Transverse colon (tissue), 4 donors: ENCODE measurements around the gene PMF1. TPM values are rescaled to one million over a fixed set of nuclear protein-coding genes. Genes with fewer than 3 reads are reported as not detected.

Experiments
- DNase-seq: peaks from one replicate; pipeline ENCODE4 v3.0.0-alpha.2; 2019
- H3K27ac ChIP-seq, 4 donors: fragments of 200-600 bp; sonication (generic); 2 replicates each; pipeline ENCODE4 v1.5.1; 2016 to 2018; ENCODE audit warnings: inconsistent platforms in 4 of 4
- H3K27me3 ChIP-seq: fragments of 200-600 bp; sonication (generic); 2 replicates; pipeline ENCODE4 v1.5.1; 2017; ENCODE audit warnings: inconsistent platforms
- H3K36me3 ChIP-seq, 4 donors: fragments of 200-600 bp; sonication (generic); 2 replicates each; pipeline ENCODE4 v1.5.1; 2017 to 2019; ENCODE audit warnings: inconsistent platforms in 4 of 4
- H3K4me1 ChIP-seq, 4 donors: fragments of 200-600 bp; sonication (generic); 2 replicates each; pipeline ENCODE4 v1.5.1; 2017 to 2020; ENCODE audit warnings: inconsistent platforms in 4 of 4
- H3K4me3 ChIP-seq, 4 donors: fragments of 200-600 bp; sonication (generic); 1 replicate in 1 of 4; 2 replicates in 3 of 4; pipeline versions ENCODE4 v1.5.1 to v1.6.1; 2017 to 2019; ENCODE audit warnings: inconsistent platforms in 4 of 4
- H3K9me3 ChIP-seq, 2 donors: fragments of 200-600 bp; sonication (generic); 2 replicates each; pipeline ENCODE4 v1.5.1; 2017 to 2019; ENCODE audit warnings: inconsistent platforms in 2 of 2
- EP300 ChIP-seq: sonication (generic); formaldehyde crosslinking; IDR thresholded peaks from one replicate; pipeline ENCODE4 v1.6.1; 2017; ENCODE audit warnings: antibody characterized with exemption, low read depth
- POLR2A ChIP-seq: fragments of 450-650 bp; IDR thresholded peaks from one replicate; pipeline ENCODE4 v1.6.1; 2016; ENCODE audit warnings: antibody characterized with exemption, mild to moderate bottlenecking, moderate library complexity
- POLR2AphosphoS5 ChIP-seq, 3 donors: sonication (generic); formaldehyde crosslinking; IDR thresholded peaks; one replicate each; pipeline ENCODE4 v1.6.1; 2016; ENCODE audit warnings: antibody characterized with exemption in 3 of 3
- WGBS, 2 donors: methylation state at CpG; one replicate each; pipeline ENCODE4 v1.1.5; 2018; ENCODE audit warnings: low coverage in 1 of 2; 5-methylcytosine and 5-hydroxymethylcytosine counted together
- in situ Hi-C, 4 donors: fragments of 200-750 bp; cut with MboI; loops; one replicate each; pipeline versions ENCODE4 v1.15.0 to v1.15.1; 2017; ENCODE audit warnings: low sequenced_read_pairs in 3 of 4, low pct_ligation_motif_present in 1 of 4, low pct_unique_long_range_greater_than_20kb in 1 of 4
- intact Hi-C: fragments of 100-400 bp; cut with DNase I; formaldehyde crosslinking; loops from one replicate; pipeline ENCODE4 v1.15.1; 2023; ENCODE audit warnings: low total_unique reads
- total RNA-seq, 4 donors: library from RNA; depleted of rRNA; stranded (reverse); fragments of >200 nt; gene quantifications; one replicate each; pipeline ENCODE4 v1.1.0, GENCODE V29; 2016
- TF ChIP-seq, protein P1 (sequence below), 5 experiments: fragments of 200-600 bp in 3 of 5; fragments of 450-650 bp in 2 of 5; sonication (generic) in 3 of 5; IDR thresholded peaks; 1 replicate in 2 of 5; 2 replicates in 3 of 5; pipeline ENCODE4 v1.5.1; 2016 to 2017; ENCODE audit warnings: antibody characterized with exemption in 5 of 5, inconsistent platforms in 3 of 5, mild to moderate bottlenecking in 2 of 5, moderate library complexity in 1 of 5

Gene PMF1
- total RNA-seq, 4 donors from 2014 or later, result 29.9 to 67.3 (median 52.3) TPM

DNA sequence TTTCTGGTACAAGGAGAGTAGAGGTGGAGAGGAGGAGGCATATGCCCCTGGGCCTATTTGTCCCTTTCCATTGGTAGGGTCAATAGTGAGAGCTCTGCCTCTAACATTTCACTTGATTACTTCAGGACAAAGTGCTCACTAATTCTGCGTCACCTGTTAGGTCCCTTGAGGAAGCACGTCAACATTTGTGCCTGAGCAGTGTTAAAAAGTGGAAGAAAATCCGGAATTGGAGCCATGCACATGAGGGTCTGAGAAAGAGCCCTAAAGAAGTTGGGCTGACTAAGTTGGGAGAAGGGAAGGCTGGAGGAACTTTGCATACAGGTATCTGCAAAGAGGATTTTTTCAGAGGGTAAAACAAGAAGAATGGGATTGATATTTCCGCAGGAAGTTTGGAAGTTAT, 17.0 kb upstream of the PMF1 start:
- intact Hi-C loops, result no loop called here
- in situ Hi-C loops, result no loop called here
- Histone ChIP-seq H3K9me3 (no peaks in the 10 kb centered on the region), H3K27me3 (no peaks in the 10 kb centered on the region), H3K36me3 (peaks cover 0 to 3% (median 0%) of the 10 kb centered on the region in 4 donors), H3K4me1 (peaks cover 4 to 31% (median 12%) of the 10 kb centered on the region in 4 donors), H3K4me3 (no peak overlapping the region), H3K27ac (no peak overlapping the region)
- no peak for DNase-seq
- WGBS, 2 donors, result 70 to 73% methylated on average over 2 to 4 of the region's 4 CpGs
- TF ChIP-seq POLR2AphosphoS5 (IDR thresholded peaks at IDR 0.05), result no peak
- TF ChIP-seq EP300, result no peak
- TF ChIP-seq POLR2A, result no peak
- TF ChIP-seq, protein P1, sequence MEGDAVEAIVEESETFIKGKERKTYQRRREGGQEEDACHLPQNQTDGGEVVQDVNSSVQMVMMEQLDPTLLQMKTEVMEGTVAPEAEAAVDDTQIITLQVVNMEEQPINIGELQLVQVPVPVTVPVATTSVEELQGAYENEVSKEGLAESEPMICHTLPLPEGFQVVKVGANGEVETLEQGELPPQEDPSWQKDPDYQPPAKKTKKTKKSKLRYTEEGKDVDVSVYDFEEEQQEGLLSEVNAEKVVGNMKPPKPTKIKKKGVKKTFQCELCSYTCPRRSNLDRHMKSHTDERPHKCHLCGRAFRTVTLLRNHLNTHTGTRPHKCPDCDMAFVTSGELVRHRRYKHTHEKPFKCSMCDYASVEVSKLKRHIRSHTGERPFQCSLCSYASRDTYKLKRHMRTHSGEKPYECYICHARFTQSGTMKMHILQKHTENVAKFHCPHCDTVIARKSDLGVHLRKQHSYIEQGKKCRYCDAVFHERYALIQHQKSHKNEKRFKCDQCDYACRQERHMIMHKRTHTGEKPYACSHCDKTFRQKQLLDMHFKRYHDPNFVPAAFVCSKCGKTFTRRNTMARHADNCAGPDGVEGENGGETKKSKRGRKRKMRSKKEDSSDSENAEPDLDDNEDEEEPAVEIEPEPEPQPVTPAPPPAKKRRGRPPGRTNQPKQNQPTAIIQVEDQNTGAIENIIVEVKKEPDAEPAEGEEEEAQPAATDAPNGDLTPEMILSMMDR (IDR thresholded peaks at IDR 0.05), result no peak

DNA sequence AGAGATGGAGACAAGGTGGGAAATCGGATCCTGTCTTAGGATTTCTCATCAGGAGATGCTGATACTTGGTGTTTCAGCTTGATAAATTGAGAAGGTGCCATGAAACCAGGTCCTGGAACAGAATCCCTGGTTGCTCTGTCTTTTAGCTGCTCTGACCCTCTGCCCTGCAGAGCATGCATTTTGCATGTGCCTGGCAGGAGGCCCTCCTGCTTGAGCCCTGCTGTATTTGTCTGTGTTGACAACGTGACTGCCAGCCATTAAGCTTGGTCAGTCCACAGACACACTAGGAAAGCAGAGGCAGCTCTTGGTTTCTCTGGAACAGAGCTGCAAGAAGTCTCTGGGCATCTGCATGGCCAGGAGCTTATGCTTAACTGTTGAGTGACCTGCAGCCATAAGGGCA, 16.4 kb upstream of the PMF1 start:
- 78% methylated on average over 2 of the region's 2 CpGs; no CpG with 5 or more reads in 1 of the 2 donors for WGBS, 2 donors
- intact Hi-C loops, result no loop called here
- H3K27me3 ChIP-seq, result no peaks in the 10 kb centered on the region
- no peaks in the 10 kb centered on the region for H3K9me3 ChIP-seq
- DNase-seq, result no peak
- peaks cover 0 to 3% (median under 1%) of the 10 kb centered on the region in 4 donors for H3K36me3 ChIP-seq
- in situ Hi-C loops, result no loop called here
- H3K4me3 ChIP-seq, result no peak overlapping the region
- no peak overlapping the region for H3K27ac ChIP-seq
- peaks cover 4 to 31% (median 12%) of the 10 kb centered on the region in 4 donors for H3K4me1 ChIP-seq
- TF ChIP-seq POLR2AphosphoS5 (IDR thresholded peaks at IDR 0.05), result no peak

DNA sequence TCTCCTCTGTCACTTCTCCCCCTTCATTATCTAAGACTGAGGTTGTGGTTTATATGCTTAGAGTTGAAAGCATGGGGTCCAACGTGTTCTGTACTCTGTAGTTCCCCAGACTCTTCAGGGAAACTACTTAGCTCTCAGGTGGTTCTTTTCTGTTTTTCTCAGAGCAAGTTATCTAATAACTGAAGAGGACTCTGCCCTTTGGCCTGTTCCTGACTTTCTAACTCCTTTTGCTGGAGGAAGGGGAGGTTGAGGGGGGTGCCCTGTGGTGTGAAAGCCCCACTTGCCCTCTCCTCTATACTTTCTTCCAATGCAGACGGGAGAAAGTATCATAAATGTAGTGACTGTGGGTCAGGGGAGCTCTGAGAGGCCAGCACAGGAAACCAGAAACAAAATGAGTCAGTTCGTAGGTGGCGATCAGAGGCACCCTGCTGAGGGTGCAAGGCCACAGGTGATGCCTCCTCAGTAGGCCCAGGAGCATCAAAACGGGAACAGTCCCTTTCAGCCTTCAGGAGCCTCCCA, 13.9 kb upstream of the PMF1 start:
- no peak overlapping the region for H3K4me3 ChIP-seq
- H3K9me3 ChIP-seq, result no peaks in the 10 kb centered on the region
- TF ChIP-seq POLR2A (no peak), EP300 (no peak), POLR2AphosphoS5 (IDR thresholded peaks at IDR 0.05) (no peak)
- TF ChIP-seq, protein P1 (IDR thresholded peaks at IDR 0.05), result no peak
- H3K27ac ChIP-seq, result no peak overlapping the region
- no peak for DNase-seq
- 71 to 80% methylated on average over 1 to 5 of the region's 5 CpGs for WGBS, 2 donors
- H3K4me1 ChIP-seq, result peaks cover 4 to 28% (median 10%) of the 10 kb centered on the region in 4 donors
- no peaks in the 10 kb centered on the region for H3K27me3 ChIP-seq
- intact Hi-C loops (no loop called here), in situ Hi-C loops (no loop called here)
- H3K36me3 ChIP-seq, result peaks cover 0 to 10% (median 2%) of the 10 kb centered on the region in 4 donors

DNA sequence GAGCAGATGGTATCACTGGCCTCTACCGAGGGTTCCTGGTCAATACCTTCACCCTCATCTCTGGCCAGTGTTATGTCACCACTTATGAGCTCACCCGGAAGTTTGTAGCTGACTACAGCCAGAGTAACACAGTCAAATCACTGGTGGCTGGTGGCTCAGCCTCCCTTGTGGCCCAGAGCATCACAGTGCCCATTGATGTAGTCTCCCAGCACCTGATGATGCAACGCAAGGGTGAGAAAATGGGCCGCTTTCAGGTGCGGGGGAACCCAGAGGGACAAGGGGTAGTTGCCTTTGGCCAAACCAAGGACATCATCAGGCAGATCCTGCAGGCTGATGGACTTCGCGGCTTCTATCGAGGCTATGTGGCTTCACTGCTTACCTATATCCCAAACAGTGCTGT, 12.8 kb upstream of the PMF1 start:
- TF ChIP-seq POLR2AphosphoS5 (IDR thresholded peaks at IDR 0.05), result no peak
- TF ChIP-seq EP300, result no peak
- TF ChIP-seq, protein P1 (IDR thresholded peaks at IDR 0.05), result no peak
- TF ChIP-seq POLR2A, result no peak
- intact Hi-C loops (no loop called here), in situ Hi-C loops (loop anchor here in 1 of 4 donors (25.0 kb wide), 1 partner anchor 113 kb away; the partner anchor contains the start of gene MEX3A)
- 95% methylated on average over 8 of the region's 8 CpGs; no CpG with 5 or more reads in 1 of the 2 donors for WGBS, 2 donors
- Histone ChIP-seq H3K27me3 (no peaks in the 10 kb centered on the region), H3K4me1 (peaks cover 0 to 20% (median 4%) of the 10 kb centered on the region in 4 donors), H3K4me3 (no peak overlapping the region), H3K27ac (no peak overlapping the region), H3K36me3 (peaks cover 0 to 10% (median 2%) of the 10 kb centered on the region in 4 donors), H3K9me3 (no peaks in the 10 kb centered on the region)
- no peak for DNase-seq

DNA sequence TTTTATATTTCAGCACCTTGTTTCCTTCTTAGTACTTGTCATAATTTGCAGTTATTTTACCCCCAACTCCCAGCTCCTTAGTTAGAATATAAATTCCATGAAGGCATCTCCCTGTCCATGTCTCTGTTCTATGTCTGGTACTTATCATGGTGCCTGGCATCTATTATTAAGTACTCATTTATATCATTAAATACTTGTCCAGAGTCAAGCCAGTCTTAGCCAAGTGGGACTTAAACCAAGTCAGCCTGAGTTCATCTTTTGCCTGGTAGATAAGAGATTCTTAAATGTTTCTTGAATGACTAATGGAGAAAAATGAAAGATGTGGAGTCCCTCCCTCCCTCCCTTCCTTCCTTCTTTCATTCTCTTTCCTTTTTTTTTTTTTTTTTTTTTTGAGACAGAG, 9.5 kb upstream of the PMF1 start:
- intact Hi-C loops, result no loop called here
- H3K9me3 ChIP-seq, result no peaks in the 10 kb centered on the region
- H3K36me3 ChIP-seq, result peaks cover 0 to 25% (median 7%) of the 10 kb centered on the region in 4 donors
- H3K4me3 ChIP-seq, result no peak overlapping the region
- H3K4me1 ChIP-seq, result peaks cover 0 to 4% (median 0%) of the 10 kb centered on the region in 4 donors
- TF ChIP-seq POLR2A, result no peak
- no peak for TF ChIP-seq EP300
- TF ChIP-seq, protein P1 (IDR thresholded peaks at IDR 0.05), result no peak
- no peak for TF ChIP-seq POLR2AphosphoS5 (IDR thresholded peaks at IDR 0.05)
- no peak overlapping the region for H3K27ac ChIP-seq
- DNase-seq, result no peak
- H3K27me3 ChIP-seq, result no peaks in the 10 kb centered on the region
- in situ Hi-C loops, result loop anchor here in 1 of 4 donors (25.0 kb wide), 1 partner anchor 116 kb away; the partner anchor contains the start of gene MEX3A
